PC-3 (cell line): ENCODE results near the gene BCAS3. TPM values are rescaled to one million over a fixed set of nuclear protein-coding genes. Genes with fewer than 3 reads are reported as not detected.
"Not testable (repeated sequence)": the region's sequence is repeated elsewhere in the genome, so short reads cannot be mapped to it uniquely, and the experiment has no call there.

Experiments
- ATAC-seq: fragments of 200-7000 bp; cut with Tn5 transposase; 2 replicates; pipeline ENCODE4 v1.9.1; 2020; ENCODE audit warnings: mild to moderate bottlenecking, moderate library complexity
- BruUV-seq: library from RNA; stranded (reverse); fragments of 400-500 nt; replicated peaks from 2 replicates; lab custom pipeline; 2021; lab: Mats Ljungman, UMichigan
- CTCF ChIA-PET: fragments of 300-600 bp; sonication (Branson Sonifier 250); formaldehyde crosslinking; loops from one replicate; lab custom pipeline; 2022; ENCODE audit warnings: antibody characterized with exemption; lab: Charles Lee
- POLR2A ChIA-PET: fragments of 300-600 bp; sonication (Branson Sonifier 250); formaldehyde crosslinking; loops from one replicate; lab custom pipeline; 2022; ENCODE audit warnings: antibody characterized with exemption; ENCODE audit not compliant: unreplicated experiment; lab: Charles Lee
- DNase-seq: peaks from one replicate; pipeline ENCODE4 v3.0.0-alpha.2; 2015
- H2AFZ ChIP-seq: fragments of 300-600 bp; sonication (generic); 2 replicates; pipeline ENCODE4 v1.6.0; 2016; ENCODE audit warnings: antibody characterized with exemption, low read length
- H3F3A ChIP-seq: fragments of 300-600 bp; sonication (generic); one replicate; pipeline ENCODE4 v1.6.0; 2017; ENCODE audit warnings: antibody characterized with exemption, low read length, control low read depth, mild to moderate bottlenecking; ENCODE audit not compliant: unreplicated experiment
- H3K27ac ChIP-seq: fragments of 300-600 bp; sonication (generic); 2 replicates; pipeline ENCODE4 v1.5.1; 2016; ENCODE audit warnings: mild to moderate bottlenecking, low read length
- H3K27me3 ChIP-seq: fragments of 300-600 bp; sonication (generic); 2 replicates; pipeline ENCODE4 v1.6.1; 2016; ENCODE audit warnings: low read length, mixed read lengths
- H3K36me3 ChIP-seq: fragments of 300-600 bp; sonication (generic); 2 replicates; pipeline ENCODE4 v1.6.1; 2016; ENCODE audit warnings: low read depth, mixed run types, low read length, mixed read lengths
- H3K4me1 ChIP-seq: fragments of 300-600 bp; sonication (generic); 2 replicates; pipeline ENCODE4 v1.5.1; 2016; ENCODE audit warnings: low read length; ENCODE audit not compliant: insufficient read depth
- H3K4me2 ChIP-seq: fragments of 300-600 bp; sonication (generic); 2 replicates; pipeline ENCODE4 v1.6.0; 2016; ENCODE audit warnings: low read length
- H3K4me3 ChIP-seq: fragments of 300-600 bp; sonication (generic); 2 replicates; pipeline ENCODE4 v1.5.1; 2016; ENCODE audit warnings: mild to moderate bottlenecking, low read length, mixed read lengths
- H3K79me2 ChIP-seq: fragments of 300-600 bp; sonication (generic); 2 replicates; pipeline ENCODE4 v1.6.1; 2017; ENCODE audit warnings: low read length, mixed read lengths
- H3K9ac ChIP-seq: fragments of 300-600 bp; sonication (generic); 2 replicates; pipeline ENCODE4 v1.6.0; 2016; ENCODE audit warnings: mild to moderate bottlenecking, low read length
- H3K9me2 ChIP-seq: fragments of 300-600 bp; sonication (generic); replicated peaks from 2 replicates; pipeline ENCODE4 v1.6.1; 2016; ENCODE audit warnings: mixed run types, low read length, mixed read lengths
- H3K9me3 ChIP-seq: fragments of 300-600 bp; sonication (generic); 2 replicates; pipeline ENCODE4 v1.6.1; 2016; ENCODE audit warnings: low read length, mixed read lengths
- H4K20me1 ChIP-seq: fragments of 300-600 bp; sonication (generic); 2 replicates; pipeline ENCODE4 v1.6.1; 2016; ENCODE audit warnings: low read length, mixed read lengths
- EZH2 ChIP-seq: fragments of 300-600 bp; sonication (generic); IDR thresholded peaks from one replicate; pipeline ENCODE4 v1.6.1; 2017; ENCODE audit warnings: antibody characterized with exemption, mild to moderate bottlenecking, low read length; ENCODE audit not compliant: unreplicated experiment
- EZH2phosphoT487 ChIP-seq: fragments of 300-600 bp; sonication (generic); IDR thresholded peaks from 2 replicates; pipeline ENCODE4 v1.6.1; 2018; ENCODE audit warnings: mild to moderate bottlenecking, antibody characterized with exemption, low read length, borderline replicate concordance
- intact Hi-C: fragments of 100-400 bp; cut with micrococcal nuclease; formaldehyde crosslinking; loops from 2 replicates; pipeline ENCODE4 v1.9.0; 2023
- total RNA-seq: library from RNA; depleted of rRNA; stranded (reverse); fragments of >200 nt; gene quantifications from 2 replicates; pipeline ENCODE4 v1.2.3, GENCODE V29; 2014
- TF ChIP-seq, protein P1 (sequence below): fragments of 300-600 bp; sonication (generic); conservative IDR thresholded peaks from 2 replicates; pipeline ENCODE4 v1.5.1; 2017; ENCODE audit warnings: antibody characterized with exemption, low read depth, mild to moderate bottlenecking, low read length

Gene BCAS3
- total RNA-seq, 1 experiment from 2014 or later = 25.9 TPM

DNA sequence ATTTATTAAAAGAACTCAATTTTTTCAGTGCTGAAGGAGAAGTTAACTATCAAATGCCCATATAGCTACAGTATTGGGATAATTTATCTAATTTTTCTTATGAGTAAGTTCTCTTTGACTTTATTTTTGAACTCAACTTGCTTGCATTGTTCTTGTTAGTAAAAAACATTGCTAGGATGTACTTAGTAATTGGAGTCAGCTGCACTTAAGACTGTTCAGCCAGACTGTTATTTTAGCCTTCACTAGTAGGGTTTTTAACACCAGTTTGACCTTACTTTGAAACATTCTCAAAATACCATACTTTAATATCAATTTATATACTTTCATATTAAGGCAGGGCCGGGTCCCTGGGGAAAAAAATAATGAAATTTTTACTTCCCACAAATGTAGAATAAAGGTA is 465.4 kb downstream of the BCAS3 start:
- Histone ChIP-seq H3K79me2 (no peaks in the 10 kb centered on the region), H3K27ac (no peak overlapping the region), H3K4me2 (no peak overlapping the region), H3K36me3 (no peaks in the 10 kb centered on the region), H3K27me3 (no peaks in the 10 kb centered on the region), H4K20me1 (no peaks in the 10 kb centered on the region), H3K9me2 (no peaks in the 10 kb centered on the region), H3F3A (no peaks in the 10 kb centered on the region), H3K4me1 (peaks cover 11% of the 10 kb centered on the region), H2AFZ (no peak overlapping the region), H3K9ac (no peak overlapping the region), H3K9me3 (no peaks in the 10 kb centered on the region), H3K4me3 (no peak overlapping the region)
- TF ChIP-seq EZH2phosphoT487 (no peak), EZH2 (no peak)
- TF ChIP-seq, protein P1, sequence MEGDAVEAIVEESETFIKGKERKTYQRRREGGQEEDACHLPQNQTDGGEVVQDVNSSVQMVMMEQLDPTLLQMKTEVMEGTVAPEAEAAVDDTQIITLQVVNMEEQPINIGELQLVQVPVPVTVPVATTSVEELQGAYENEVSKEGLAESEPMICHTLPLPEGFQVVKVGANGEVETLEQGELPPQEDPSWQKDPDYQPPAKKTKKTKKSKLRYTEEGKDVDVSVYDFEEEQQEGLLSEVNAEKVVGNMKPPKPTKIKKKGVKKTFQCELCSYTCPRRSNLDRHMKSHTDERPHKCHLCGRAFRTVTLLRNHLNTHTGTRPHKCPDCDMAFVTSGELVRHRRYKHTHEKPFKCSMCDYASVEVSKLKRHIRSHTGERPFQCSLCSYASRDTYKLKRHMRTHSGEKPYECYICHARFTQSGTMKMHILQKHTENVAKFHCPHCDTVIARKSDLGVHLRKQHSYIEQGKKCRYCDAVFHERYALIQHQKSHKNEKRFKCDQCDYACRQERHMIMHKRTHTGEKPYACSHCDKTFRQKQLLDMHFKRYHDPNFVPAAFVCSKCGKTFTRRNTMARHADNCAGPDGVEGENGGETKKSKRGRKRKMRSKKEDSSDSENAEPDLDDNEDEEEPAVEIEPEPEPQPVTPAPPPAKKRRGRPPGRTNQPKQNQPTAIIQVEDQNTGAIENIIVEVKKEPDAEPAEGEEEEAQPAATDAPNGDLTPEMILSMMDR = no peak
- ChIA-PET POLR2A (no interaction called here), CTCF (no interaction called here)
- BruUV-seq = no TSS peak
- ATAC-seq (no peak), DNase-seq (no peak)
- intact Hi-C loops = no loop called here

DNA sequence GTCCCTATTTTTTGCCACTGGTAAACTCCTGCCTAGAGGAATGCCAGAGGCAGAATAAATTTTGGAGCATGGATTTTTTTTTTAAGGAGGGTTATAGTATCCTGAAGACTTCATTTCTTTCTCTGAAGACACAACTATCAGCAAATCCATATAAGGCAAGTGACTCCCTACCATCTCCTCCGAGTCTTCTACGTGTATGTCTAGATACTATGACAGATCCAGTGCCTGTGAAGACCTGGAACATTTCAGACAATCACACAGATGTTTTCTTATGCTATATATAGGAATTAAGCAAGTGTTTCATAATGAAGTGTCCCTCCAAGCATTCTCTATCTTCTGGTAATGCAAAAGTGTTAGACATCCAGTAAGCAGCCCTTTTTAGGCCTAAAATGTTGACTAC is 466.5 kb downstream of the BCAS3 start:
- H3K9me3 ChIP-seq = no peaks in the 10 kb centered on the region
- H3K36me3 ChIP-seq = no peaks in the 10 kb centered on the region
- H3K27ac ChIP-seq = no peak overlapping the region
- H3K4me2 ChIP-seq = no peak overlapping the region
- ATAC-seq (no peak), DNase-seq (no peak)
- no TSS peak for BruUV-seq
- H3K27me3 ChIP-seq = no peaks in the 10 kb centered on the region
- H3K4me3 ChIP-seq = no peak overlapping the region
- ChIA-PET CTCF (no interaction called here), POLR2A (no interaction called here)
- intact Hi-C loops = no loop called here
- TF ChIP-seq EZH2 (no peak), EZH2phosphoT487 (no peak)
- TF ChIP-seq, protein P1 = no peak
- H3K4me1 ChIP-seq = peaks cover 4% of the 10 kb centered on the region
- H2AFZ ChIP-seq = no peak overlapping the region
- H3K79me2 ChIP-seq = no peaks in the 10 kb centered on the region
- no peak overlapping the region for H3K9ac ChIP-seq
- H4K20me1 ChIP-seq = no peaks in the 10 kb centered on the region
- H3F3A ChIP-seq = no peaks in the 10 kb centered on the region
- no peaks in the 10 kb centered on the region for H3K9me2 ChIP-seq

DNA sequence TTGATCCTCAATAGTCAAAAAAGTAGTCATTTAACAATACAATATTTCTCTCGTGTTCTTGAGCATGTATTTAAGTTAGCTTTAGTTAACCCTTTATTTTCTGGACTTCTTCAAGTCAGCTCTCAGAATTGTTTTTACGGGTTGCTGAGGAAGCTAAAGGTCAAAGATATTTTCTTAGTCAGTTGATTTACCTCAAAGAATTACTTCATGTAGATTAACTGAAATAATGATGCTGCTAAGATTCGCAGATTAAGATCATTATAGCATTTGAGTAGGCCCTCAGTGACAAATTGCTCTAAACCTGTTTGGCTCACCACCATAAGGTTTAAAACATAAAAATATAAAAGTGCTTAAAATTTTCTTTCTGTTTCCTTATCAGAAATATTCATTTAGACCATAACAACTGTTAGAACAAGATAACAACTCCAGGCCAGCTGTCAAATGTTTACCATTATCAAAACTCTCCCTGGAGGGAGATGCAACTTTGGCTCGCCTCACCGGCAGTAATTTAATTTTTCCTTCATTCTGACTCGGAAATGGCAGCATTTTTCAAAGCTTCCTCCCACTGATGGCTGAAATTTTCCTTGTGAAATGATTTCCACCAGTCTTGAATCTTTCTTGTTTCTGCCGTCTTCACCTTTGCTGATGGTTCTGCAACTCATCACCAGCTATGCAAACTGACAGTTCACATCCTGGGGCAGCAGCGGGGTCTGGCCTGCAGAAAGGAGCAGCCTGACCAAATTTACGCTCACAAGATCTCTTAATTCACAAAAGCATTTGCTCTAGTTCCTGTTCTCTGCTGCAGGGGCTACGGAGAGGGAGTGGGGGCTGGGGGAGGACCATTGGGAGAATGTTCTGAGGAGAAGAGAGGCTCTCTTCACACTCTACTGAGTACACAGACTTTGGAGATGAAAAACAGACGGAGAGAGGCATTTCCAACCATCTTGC is 467.2 kb downstream of the BCAS3 start:
- DNase-seq (no peak), ATAC-seq (no peak)
- Histone ChIP-seq H3K4me3 (no peak overlapping the region), H3K79me2 (no peaks in the 10 kb centered on the region), H4K20me1 (no peaks in the 10 kb centered on the region), H3F3A (no peaks in the 10 kb centered on the region), H3K27me3 (no peaks in the 10 kb centered on the region), H3K9me2 (no peaks in the 10 kb centered on the region), H3K9me3 (no peaks in the 10 kb centered on the region), H2AFZ (no peak overlapping the region), H3K9ac (no peak overlapping the region), H3K4me2 (no peak overlapping the region), H3K4me1 (no peaks in the 10 kb centered on the region), H3K27ac (no peak overlapping the region), H3K36me3 (no peaks in the 10 kb centered on the region)
- TF ChIP-seq, protein P1 = no peak
- no peak for TF ChIP-seq EZH2phosphoT487
- no peak for TF ChIP-seq EZH2
- POLR2A ChIA-PET = no interaction called here
- CTCF ChIA-PET = no interaction called here
- BruUV-seq = no TSS peak
- intact Hi-C loops = no loop called here

DNA sequence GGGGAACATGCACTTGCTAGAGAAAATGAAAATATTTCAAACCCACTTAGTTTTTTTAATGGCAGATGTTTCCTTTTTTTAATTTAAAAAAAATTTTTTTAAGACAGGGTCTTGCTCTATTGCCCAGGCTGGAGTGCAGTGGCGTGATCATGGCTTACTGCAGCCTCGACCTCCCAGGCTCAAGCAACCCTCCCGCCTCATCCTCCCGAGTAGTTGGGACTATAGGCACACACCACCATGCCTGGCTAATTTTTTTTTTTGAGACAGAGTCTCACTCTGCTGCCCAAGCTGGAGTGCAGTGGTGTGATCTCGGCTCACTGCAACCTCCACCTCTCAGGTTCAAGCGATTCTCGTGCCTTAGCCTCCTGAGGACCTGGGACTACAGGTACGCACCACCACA is 469.2 kb downstream of the BCAS3 start:
- DNase-seq, H4K20me1 ChIP-seq, H3K79me2 ChIP-seq, H3K4me1 ChIP-seq, H3K36me3 ChIP-seq, H3K9me2 ChIP-seq, CTCF ChIA-PET, H3K9ac ChIP-seq, BruUV-seq, H3K4me2 ChIP-seq, H3F3A ChIP-seq, intact Hi-C loops, H2AFZ ChIP-seq, POLR2A ChIA-PET, H3K27me3 ChIP-seq, ATAC-seq, H3K27ac ChIP-seq, H3K9me3 ChIP-seq, H3K4me3 ChIP-seq: not testable (repeated sequence)
